Measurements from ENCODE around the gene SOX5.

DNA sequence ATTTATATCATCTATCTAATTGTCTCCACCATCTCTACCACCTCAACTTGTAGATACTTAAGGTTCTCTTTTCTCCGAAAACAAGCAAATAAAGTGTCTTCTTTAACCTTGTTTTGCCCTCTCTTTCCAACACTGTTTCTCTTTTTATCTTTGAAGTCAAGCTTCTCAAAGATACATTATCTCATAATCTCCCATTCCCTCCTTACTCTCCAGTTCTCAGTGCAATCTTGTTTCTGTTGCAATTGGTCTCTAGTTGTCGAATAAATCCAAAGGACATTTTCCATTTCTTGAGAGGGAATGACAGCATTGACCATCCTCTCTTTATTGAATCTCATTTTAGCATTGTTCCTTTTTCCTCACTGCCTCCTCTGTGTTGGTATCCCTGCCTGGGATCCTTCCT lies 383.3 kb downstream of the SOX5 start:
- TF ChIP-seq, protein P1, sequence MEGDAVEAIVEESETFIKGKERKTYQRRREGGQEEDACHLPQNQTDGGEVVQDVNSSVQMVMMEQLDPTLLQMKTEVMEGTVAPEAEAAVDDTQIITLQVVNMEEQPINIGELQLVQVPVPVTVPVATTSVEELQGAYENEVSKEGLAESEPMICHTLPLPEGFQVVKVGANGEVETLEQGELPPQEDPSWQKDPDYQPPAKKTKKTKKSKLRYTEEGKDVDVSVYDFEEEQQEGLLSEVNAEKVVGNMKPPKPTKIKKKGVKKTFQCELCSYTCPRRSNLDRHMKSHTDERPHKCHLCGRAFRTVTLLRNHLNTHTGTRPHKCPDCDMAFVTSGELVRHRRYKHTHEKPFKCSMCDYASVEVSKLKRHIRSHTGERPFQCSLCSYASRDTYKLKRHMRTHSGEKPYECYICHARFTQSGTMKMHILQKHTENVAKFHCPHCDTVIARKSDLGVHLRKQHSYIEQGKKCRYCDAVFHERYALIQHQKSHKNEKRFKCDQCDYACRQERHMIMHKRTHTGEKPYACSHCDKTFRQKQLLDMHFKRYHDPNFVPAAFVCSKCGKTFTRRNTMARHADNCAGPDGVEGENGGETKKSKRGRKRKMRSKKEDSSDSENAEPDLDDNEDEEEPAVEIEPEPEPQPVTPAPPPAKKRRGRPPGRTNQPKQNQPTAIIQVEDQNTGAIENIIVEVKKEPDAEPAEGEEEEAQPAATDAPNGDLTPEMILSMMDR (IDR thresholded peaks at IDR 0.05): no peak
- TF ChIP-seq POLR2A (IDR thresholded peaks at IDR 0.05): no peak
